Stimulated activated CD4-positive, alpha-beta T cell treated with anti-CD3 and anti-CD28 coated beads, Interleukin-1b, Interleukin-23, amount 100 ng/mL, for 24 hours (primary cell): ENCODE measurements around the gene RAP1B.

Source experiments
- DNase-seq, 4 experiments: peaks; one replicate each; pipeline ENCODE4 v3.0.0-alpha.2; 2020; ENCODE audit warnings: low read depth in 4 of 4, low spot score in 1 of 4

Gene RAP1B

DNA sequence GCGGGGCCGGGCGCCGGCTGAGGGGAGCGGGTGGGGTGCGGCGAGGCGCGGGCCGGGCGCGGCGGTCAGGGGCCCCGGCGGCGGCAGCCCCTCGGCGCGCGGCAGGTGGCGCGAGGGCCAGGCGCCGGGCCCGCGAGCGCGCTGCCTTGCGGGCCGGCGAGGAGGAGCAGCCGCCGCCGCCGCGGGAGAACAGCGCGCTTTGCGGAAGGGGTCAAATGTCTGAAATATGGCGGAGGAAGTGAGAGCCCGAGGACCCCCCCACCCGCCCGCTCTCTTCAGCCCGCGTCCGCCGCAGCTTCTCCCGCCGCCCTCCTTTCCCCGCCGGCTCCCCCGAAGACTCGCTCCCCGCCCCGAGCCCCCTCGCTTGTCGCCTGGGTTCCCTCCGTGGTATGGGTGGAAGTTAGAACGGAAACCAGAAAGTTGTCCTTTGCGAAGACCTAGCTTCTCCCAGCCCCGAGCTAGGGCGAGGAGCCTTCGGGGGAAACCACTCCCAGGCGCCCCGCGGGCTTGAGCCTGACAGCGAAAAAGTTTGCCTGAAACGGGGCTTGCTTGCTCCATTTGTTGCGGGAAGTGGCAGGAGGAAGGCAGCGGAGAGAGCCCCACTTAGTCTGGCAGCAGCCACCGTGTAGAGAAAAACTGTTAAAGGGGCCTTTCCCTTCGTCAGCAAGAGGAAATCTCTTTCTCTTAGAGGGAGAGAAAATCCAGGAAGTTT lies 551 bp downstream of the RAP1B start:
- peak in 1 of 4 experiments; percentile 23 for DNase-seq

GRCh38 chr12:68611806-68612160 lies 1.1 kb downstream of the RAP1B start:
- no peak for DNase-seq

DNA sequence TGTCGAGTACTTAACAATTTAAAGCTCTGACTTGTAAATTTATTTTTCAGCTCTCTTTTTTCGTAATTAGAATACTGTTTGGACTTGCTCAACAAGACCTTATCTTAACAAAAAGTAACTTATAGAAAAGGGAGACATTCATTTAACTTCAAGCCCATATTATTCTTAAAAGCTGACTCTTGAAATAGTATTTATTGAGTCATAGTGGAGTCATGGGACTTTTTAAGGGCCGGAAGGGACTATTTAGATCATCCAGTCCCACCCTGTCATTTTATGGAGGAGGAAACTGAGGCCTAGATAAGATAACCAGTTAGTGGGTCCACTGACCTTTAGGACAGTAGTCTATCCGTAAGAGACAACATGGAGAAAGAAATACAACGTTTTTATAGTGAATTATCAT lies 1.5 kb downstream of the RAP1B start:
- no peak for DNase-seq

DNA sequence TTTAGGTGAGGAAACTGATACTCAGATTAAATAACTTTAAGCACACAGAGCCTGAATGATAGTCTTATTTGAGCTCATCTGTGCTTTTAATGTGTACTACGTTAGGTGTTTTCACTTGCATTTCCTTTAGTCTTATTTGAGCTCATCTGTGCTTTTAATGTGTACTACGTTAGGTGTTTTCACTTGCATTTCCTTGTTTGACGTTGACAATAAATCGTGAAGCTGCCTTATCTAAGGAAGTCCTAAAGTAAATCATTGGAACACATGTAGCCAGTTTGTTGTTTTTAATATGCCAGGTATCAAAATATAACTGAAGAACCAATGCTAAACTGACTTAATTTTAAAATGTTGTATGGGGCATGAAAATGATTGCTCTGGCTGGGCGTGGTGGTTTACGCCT lies 2.0 kb downstream of the RAP1B start:
- DNase-seq = no peak

- no peak for DNase-seq
Observed at GRCh38 chr12:68613209-68613904, 2.7 kb downstream of the RAP1B start.

DNA sequence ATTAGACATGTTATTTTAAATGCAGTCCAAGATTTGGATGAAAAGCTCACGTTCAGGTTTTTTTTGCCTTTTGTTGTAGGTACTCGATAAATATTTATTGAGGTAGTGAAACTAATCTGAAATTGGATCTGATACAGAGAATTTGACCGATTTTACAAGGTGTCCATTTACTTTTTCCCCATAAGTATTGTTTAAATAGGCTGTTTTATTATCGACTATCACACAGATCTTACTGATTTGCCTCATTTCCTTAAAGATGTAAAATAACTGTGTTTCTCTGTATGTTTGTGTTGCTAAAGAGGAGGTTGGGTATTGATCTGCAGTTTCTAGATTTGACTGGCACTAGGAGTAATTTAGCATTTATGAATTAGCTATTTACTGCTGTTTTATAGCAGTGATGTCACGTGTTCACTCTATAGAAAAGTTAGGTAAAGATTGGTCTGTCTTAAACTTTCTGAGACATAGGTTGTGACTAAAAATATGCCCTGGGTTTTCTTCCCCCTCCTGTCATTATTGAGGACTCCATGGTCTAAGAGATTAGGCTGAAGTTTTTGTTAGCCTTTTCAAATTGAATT lies 3.5 kb downstream of the RAP1B start:
- no peak for DNase-seq

GRCh38 chr12:68614769-68615168 lies 4.1 kb downstream of the RAP1B start:
- DNase-seq = no peak

DNA sequence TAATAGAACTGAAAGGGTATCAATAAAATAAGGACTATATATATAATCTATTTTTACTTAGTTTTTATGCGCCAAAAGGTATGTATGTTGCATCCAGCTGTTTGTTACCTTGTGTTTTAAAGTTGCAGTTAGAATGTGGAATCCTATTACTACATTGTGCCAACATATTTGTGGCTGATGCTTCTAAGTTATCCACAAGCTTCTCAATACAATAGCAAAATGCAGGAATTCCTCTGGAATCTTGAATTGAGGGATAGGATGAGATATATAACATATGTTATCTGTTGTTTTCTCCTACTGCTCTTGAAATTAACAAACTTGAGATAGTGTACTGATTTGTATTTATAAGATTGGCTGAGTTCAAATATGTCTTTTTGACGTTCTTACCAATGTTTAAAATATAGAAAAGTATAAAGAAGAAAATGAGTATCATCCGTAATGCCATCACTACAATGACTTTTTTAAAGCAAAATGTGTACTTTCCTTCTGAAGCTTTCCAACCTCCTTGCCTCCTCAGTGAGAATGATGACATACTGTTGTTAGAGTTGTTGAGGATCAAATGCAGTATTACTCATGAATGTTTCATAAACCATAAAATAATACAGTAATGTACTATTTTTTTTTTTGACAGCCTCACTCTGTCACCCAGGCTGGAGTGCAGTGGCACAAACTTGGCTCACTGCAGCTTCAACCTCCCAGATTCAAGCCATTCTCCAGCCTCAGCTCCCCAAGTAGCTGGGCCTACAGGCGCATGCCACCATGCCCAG lies 6.6 kb downstream of the RAP1B start:
- no peak for DNase-seq

GRCh38 chr12:68619541-68619940 lies 8.8 kb downstream of the RAP1B start:
- no peak for DNase-seq

DNA sequence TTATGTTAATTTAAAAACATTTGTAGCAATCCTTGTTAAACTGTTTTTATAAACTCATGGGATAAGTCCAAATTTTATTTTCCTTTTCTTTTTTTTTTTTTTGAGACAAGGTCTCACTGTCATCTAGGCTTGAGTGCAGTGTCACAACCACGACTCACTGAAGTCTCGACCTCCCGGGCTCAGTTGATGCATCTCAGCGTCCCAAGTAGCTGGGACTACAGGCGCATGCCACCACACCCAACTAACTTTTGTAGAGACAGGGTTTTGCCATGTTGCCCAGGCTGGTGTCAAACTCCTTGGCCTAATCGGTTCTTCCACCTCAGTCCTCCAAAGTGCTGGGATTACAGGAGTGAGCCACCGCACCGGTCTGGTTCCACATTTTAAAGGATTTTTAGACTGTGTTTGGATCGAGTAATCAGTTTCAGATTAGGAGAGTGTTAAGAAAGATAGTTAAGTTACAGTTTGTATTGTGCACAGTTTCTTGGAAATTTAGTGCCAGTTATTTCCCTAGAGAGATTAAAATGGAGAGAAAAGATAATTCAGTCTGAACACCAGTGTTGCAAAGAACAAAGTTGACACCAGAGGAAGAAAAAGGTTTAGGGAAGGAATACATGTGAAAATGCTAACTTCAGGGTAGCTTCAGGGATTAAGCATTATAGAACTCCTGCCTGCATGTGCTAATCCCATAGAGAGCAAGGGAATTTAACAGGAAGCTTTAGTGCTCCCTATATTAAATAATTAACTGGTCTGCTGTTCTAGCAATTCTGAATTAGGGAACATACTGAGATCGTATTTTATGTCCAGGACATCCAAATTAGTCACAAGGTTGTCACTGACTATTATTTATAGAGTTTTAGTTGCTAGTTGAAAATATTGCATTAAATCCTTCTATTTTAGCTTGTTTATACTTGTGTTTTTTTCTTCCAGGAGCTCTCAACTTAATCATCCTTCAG lies 10.1 kb downstream of the RAP1B start:
- DNase-seq = no peak

DNA sequence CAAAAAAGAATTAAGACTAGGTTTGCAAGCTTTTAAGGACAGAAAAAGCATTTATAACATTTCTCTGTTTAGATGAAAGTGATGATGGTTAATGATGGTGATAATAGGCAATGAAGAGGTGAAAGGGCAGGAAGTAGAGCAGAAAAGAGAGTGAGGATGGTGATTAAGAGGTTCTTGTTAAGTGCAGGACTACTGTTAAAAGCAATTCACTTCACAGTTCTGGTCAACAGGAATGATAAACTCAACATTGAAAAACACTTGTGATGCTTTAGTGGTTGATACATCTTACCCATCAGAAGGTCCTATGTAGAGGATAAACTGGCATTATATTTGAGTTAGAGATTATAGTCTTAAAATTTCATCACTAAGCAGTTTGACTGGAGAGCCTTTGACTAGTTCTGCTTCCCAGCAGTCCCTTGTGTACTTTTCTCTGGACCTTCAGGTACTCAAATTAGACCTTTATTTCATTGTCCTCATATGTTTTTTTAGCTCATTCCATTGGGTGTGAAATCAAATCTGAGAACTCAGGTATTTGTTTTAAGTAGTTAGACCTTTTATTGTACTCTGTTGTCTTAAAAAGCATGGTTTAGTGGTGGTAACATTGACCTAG lies 10.9 kb downstream of the RAP1B start:
- DNase-seq = no peak

- DNase-seq = no peak
Observed at GRCh38 chr12:68622250-68622649, 11.6 kb downstream of the RAP1B start.

- DNase-seq = no peak
Observed at GRCh38 chr12:68623059-68623458, 12.4 kb downstream of the RAP1B start.

DNA sequence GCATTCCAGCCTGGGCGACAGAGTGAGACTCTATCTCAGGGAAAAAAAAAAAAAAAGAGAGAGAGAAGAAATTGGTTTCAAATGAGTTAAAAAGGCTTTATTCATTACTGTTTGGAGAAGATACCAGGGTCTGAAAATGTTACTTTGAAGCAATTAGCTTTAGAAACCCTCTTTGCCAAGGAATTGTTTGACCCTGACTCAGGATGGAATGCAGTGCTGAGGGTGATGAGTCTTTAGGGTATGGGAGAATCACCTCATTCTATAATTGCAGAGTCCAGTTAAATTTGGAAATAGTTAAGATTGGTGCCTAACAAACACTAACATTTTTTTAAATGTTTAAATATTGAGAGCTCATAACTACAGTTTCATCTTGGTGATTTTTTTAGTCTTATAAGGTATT lies 13.3 kb downstream of the RAP1B start:
- no peak for DNase-seq

- no peak for DNase-seq
Observed at GRCh38 chr12:68624933-68625332, 14.2 kb downstream of the RAP1B start.

GRCh38 chr12:68627673-68628319 lies 17.1 kb downstream of the RAP1B start:
- DNase-seq = no peak

DNA sequence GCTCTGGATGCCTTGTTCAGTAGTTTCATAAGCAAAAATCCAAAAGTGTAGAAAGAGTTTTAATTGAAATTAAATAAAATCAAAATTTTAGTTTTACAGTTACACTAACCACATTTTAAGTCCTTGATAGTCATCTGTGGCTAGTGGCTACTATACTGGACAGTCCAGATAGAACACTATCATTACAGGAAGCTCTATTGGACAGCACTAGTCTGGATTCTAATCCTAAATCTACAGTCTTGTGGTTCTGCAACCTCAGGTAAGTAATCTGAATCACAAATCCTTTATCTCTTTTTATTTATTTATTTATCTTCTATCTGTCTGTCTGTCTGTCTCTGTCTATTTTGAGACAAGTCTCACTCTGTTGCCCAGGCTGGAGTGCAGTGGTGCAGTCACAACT lies 18.0 kb downstream of the RAP1B start:
- no peak for DNase-seq

GRCh38 chr12:68630050-68630449 lies 19.4 kb downstream of the RAP1B start:
- no peak for DNase-seq

DNA sequence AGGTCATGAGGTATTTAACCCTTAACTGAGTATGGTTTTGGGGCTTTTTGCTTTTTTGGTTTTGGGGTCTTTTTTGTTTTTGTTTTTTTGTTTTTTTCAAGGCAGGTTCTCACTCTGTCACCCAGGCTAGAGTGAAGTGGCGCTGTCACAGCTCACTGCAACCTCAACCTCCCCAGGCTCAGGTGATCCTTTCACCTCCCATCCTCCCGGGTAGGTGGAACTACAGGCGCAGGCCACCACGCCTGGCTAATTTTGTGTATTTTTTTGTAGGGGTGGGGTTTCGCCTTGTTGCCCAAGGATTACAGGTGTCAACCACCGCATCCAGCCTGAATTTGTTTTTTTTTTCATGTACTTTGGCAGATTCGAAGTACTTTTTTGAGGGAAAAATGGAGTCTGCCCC lies 19.9 kb downstream of the RAP1B start:
- no peak for DNase-seq

DNA sequence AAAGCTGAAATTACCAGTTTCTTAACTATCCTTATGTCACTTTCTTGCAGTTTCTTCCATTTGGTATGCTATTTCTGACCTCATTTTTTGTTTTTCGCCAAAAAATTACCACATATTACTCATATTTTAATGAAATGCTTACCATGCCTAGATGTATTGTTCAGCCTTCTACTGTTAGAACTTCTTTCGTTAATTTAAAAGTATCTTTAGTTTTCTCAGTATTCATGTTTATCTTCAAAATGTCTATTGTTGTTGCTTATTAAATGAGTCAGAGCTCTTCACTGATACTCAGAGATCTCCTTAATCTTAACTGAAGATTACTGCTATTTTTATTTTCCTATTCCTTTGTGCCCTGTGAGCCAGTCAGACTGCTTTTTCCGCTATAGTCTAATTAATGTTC lies 20.5 kb downstream of the RAP1B start:
- DNase-seq = no peak
